Endothelial cell of umbilical vein (primary cell): ENCODE results near the gene ADGRL3. TPM values are rescaled to one million over a fixed set of nuclear protein-coding genes. Genes with fewer than 3 reads are reported as not detected.

Experiments
- BruUV-seq: library from RNA; stranded (reverse); fragments of 400-500 nt; replicated peaks from 2 replicates; lab custom pipeline; 2021; lab: Mats Ljungman, UMichigan
- CTCF ChIA-PET: fragments of 300-600, 350-600 bp; sonication (Branson Sonifier 250); formaldehyde crosslinking; loops from one replicate; lab custom pipeline; 2021; ENCODE audit warnings: antibody characterized with exemption, inconsistent platforms; lab: Charles Lee
- POLR2A ChIA-PET: fragments of 300-600, 350-600 bp; sonication (Branson Sonifier 250); formaldehyde crosslinking; loops from one replicate; lab custom pipeline; 2021; ENCODE audit warnings: antibody characterized with exemption, inconsistent platforms; lab: Charles Lee
- DNase-seq: peaks from one replicate; pipeline ENCODE4 v3.0.0-alpha.2; 2011; ENCODE audit warnings: low read depth, low spot score
- FAIRE-seq: peaks from 2 replicates; lab custom pipeline; 2011; peaks lifted over from hg19 to GRCh38; lab: Jason Lieb, UNC
- H2AFZ ChIP-seq: 2 replicates; pipeline ENCODE4 v1.6.0; 2012; ENCODE audit warnings: low read depth, low read length, control low read depth, inconsistent platforms
- H3K27ac ChIP-seq: 2 replicates; pipeline ENCODE4 v1.5.1; 2011; ENCODE audit warnings: low read depth, mild to moderate bottlenecking, control low read depth, low read length, moderate library complexity; ENCODE audit not compliant: insufficient read depth
- H3K27me3 ChIP-seq, 2 experiments: 2 replicates each; pipeline versions ENCODE4 v1.6.0 to v1.6.1; 2011; ENCODE audit warnings: low read length in 2 of 2, mixed read lengths in 1 of 2; ENCODE audit not compliant: control insufficient read depth in 2 of 2, insufficient read depth in 2 of 2
- H3K36me3 ChIP-seq, 2 experiments: 2 replicates in 1 of 2; 3 replicates in 1 of 2; pipeline ENCODE4 v1.5.1; 2011; ENCODE audit warnings: low read length in 2 of 2, mild to moderate bottlenecking in 1 of 2, moderate library complexity in 1 of 2; ENCODE audit not compliant: control insufficient read depth in 2 of 2, insufficient read depth in 2 of 2; ENCODE audit errors: extremely low read depth in 1 of 2
- H3K4me1 ChIP-seq: 3 replicates; pipeline ENCODE4 v1.5.1; 2011; ENCODE audit warnings: mild to moderate bottlenecking, low read length; ENCODE audit not compliant: control insufficient read depth, insufficient read depth; ENCODE audit errors: extremely low read depth
- H3K4me2 ChIP-seq: 2 replicates; pipeline ENCODE4 v1.6.1; 2011; ENCODE audit warnings: low read length, control low read depth, mixed read lengths; ENCODE audit not compliant: insufficient read depth
- H3K4me3 ChIP-seq, 3 experiments: fragments of 200-600 bp in 1 of 3; sonication (generic), shearing (Covaris generic) in 1 of 3; replicated peaks in 1 of 3; 2 replicates each; pipeline ENCODE4 v1.5.1; 2011 to 2016; ENCODE audit warnings: control low read depth in 3 of 3, low read length in 3 of 3, mild to moderate bottlenecking in 2 of 3, inconsistent platforms in 1 of 3, low read depth in 1 of 3, moderate library complexity in 1 of 3; ENCODE audit not compliant: insufficient read depth in 1 of 3
- H3K79me2 ChIP-seq: 2 replicates; pipeline ENCODE4 v1.6.0; 2012; ENCODE audit warnings: low read length, inconsistent platforms; ENCODE audit not compliant: control insufficient read depth, insufficient read depth
- H3K9ac ChIP-seq: replicated peaks from 2 replicates; pipeline ENCODE3; 2011; ENCODE audit warnings: low read length, control low read depth; ENCODE audit not compliant: insufficient read depth; ENCODE audit errors: extremely low read depth
- H3K9me1 ChIP-seq: replicated peaks from 3 replicates; pipeline ENCODE4 v1.6.0; 2011; ENCODE audit warnings: mild to moderate bottlenecking, low read length; ENCODE audit not compliant: control insufficient read depth, insufficient read depth; ENCODE audit errors: extremely low read depth
- H3K9me3 ChIP-seq: replicated peaks from 2 replicates; pipeline ENCODE4 v1.5.1; 2012; ENCODE audit warnings: low read length, inconsistent platforms; ENCODE audit not compliant: control insufficient read depth, insufficient read depth
- H4K20me1 ChIP-seq: replicated peaks from 2 replicates; pipeline ENCODE3; 2011; ENCODE audit warnings: mild to moderate bottlenecking, low read length; ENCODE audit not compliant: control insufficient read depth, insufficient read depth; ENCODE audit errors: extremely low read depth
- CTCF ChIP-seq, 2 donors: IDR thresholded peaks; 1 replicate in 1 of 2; 2 replicates in 1 of 2; pipeline ENCODE4 v1.5.1; 2011; ENCODE audit warnings: low read length in 2 of 2, mild to moderate bottlenecking in 2 of 2, moderate library complexity in 2 of 2, control low read depth in 1 of 2, inconsistent platforms in 1 of 2, low read depth in 1 of 2; ENCODE audit not compliant: insufficient read depth in 1 of 2; ENCODE audit errors: extremely low read depth in 1 of 2
- EZH2 ChIP-seq: IDR thresholded peaks from 2 replicates; pipeline ENCODE4 v1.6.1; 2012; ENCODE audit warnings: borderline replicate concordance, low read depth, mild to moderate bottlenecking, moderate library complexity, low read length, inconsistent platforms; ENCODE audit not compliant: severe bottlenecking
- FOS ChIP-seq: IDR thresholded peaks from 2 replicates; pipeline ENCODE4 v1.6.1; 2011; ENCODE audit warnings: mild to moderate bottlenecking, low read length, moderate library complexity, borderline replicate concordance; ENCODE audit not compliant: insufficient read depth
- GATA2 ChIP-seq: IDR thresholded peaks from 2 replicates; pipeline ENCODE4 v1.7.0; 2011; ENCODE audit warnings: low read depth, mild to moderate bottlenecking, moderate library complexity, mixed read lengths, low read length; ENCODE audit not compliant: insufficient read length, insufficient read depth
- JUN ChIP-seq: IDR thresholded peaks from 2 replicates; pipeline ENCODE4 v1.6.1; 2011; ENCODE audit warnings: borderline replicate concordance, low read depth; ENCODE audit not compliant: insufficient read length, insufficient read depth
- MAX ChIP-seq: IDR thresholded peaks from 2 replicates; pipeline ENCODE4 v1.6.1; 2011; ENCODE audit not compliant: insufficient read depth, insufficient read length
- MYC ChIP-seq: IDR thresholded peaks from one replicate; pipeline ENCODE4 v1.6.1; 2011; ENCODE audit warnings: mild to moderate bottlenecking, low read depth, low read length
- POLR2A ChIP-seq: IDR thresholded peaks from 2 replicates; pipeline ENCODE4 v1.6.1; 2012; ENCODE audit warnings: low read depth, mild to moderate bottlenecking, control low read depth, low read length
- POLR2AphosphoS5 ChIP-seq: IDR thresholded peaks from 2 replicates; pipeline ENCODE4 v1.6.1; 2012; ENCODE audit warnings: low read depth, mild to moderate bottlenecking, control low read depth, low read length, moderate library complexity; ENCODE audit not compliant: insufficient read depth
- dilution Hi-C: fragments of 300-500 bp; cut with MboI; formaldehyde crosslinking; loops from one replicate; pipeline ENCODE4 v1.15.0; 2019; ENCODE audit warnings: low sequenced_read_pairs; ENCODE audit not compliant: extremely low pct_ligation_motif_present
- intact Hi-C: fragments of 100-400 bp; cut with micrococcal nuclease; formaldehyde crosslinking; loops from one replicate; pipeline ENCODE4 v1.10.0; 2022
- polyA plus RNA-seq, 4 experiments: library from polyadenylated mRNA; depleted of rRNA in 3 of 4; stranded (reverse) in 3 of 4; unstranded in 1 of 4; fragments of >200 nt; gene quantifications; 2 replicates each; pipeline versions ENCODE4 v1.2.1 to v1.2.3, GENCODE V29; 2011 to 2012; ENCODE audit warnings: missing spikeins in 1 of 4
- total RNA-seq: library from RNA; stranded (reverse); gene quantifications from 2 replicates; pipeline ENCODE4 v1.2.3, GENCODE V29; 2021

ADGRL3 gene
- total and polyA plus RNA-seq, 2 donors (not counting 3 experiments of a cell fraction or from before 2014, with no cell fraction given), result not detected

- H3K79me2 ChIP-seq, result no peaks in the 10 kb centered on the region
- ChIA-PET POLR2A (no interaction called here), CTCF (no interaction called here)
- dilution Hi-C loops, result no loop called here
- H3K9ac ChIP-seq, result no peak overlapping the region
- no peaks in the 10 kb centered on the region for H3K4me1 ChIP-seq
- H2AFZ ChIP-seq, result no peak overlapping the region
- no peak for TF ChIP-seq POLR2AphosphoS5
- no peak for TF ChIP-seq CTCF (IDR thresholded peaks at IDR 0.05; ENCODE audit: extremely low read depth in 1 of 2, insufficient read depth in 1 of 2, low read depth in 1 of 2, low read length in 2 of 2)
- no peak for TF ChIP-seq MAX
- no peak for TF ChIP-seq GATA2
- no peak for TF ChIP-seq MYC
- TF ChIP-seq POLR2A, result no peak
- TF ChIP-seq JUN, result no peak
- TF ChIP-seq EZH2, result no peak
- TF ChIP-seq FOS, result no peak
- H3K9me3 ChIP-seq, result no peaks in the 10 kb centered on the region
- no peaks in the 10 kb centered on the region for H3K36me3 ChIP-seq
- no peak overlapping the region for H3K4me3 ChIP-seq
- FAIRE-seq (no peak), DNase-seq (no peak)
- H3K9me1 ChIP-seq, result no peaks in the 10 kb centered on the region
- BruUV-seq, result no TSS peak
- H4K20me1 ChIP-seq, result no peaks in the 10 kb centered on the region
- no peak overlapping the region for H3K4me2 ChIP-seq
- intact Hi-C loops, result no loop called here
- H3K27me3 ChIP-seq, result no peaks in the 10 kb centered on the region
- H3K27ac ChIP-seq, result no peak overlapping the region
Observed at GRCh38 chr4:61274286-61274685, 74.2 kb downstream of the ADGRL3 start.
